CD4-positive, alpha-beta T cell treated with Interleukin-12 subunit alpha and Interleukin-12 subunit beta, for 1 hour (primary cell): Measurements from ENCODE around the gene MRPS15.
"Not testable (repeated sequence)": the region's sequence is repeated elsewhere in the genome, so short reads cannot be mapped to it uniquely, and the experiment has no call there.

Source experiments
- DNase-seq: peaks from one replicate; pipeline ENCODE4 v3.0.0-alpha.2; 2020

The MRPS15 gene

GRCh38 chr1:36463803-36464604, at the start of gene MRPS15:
TSS of gene MRPS15 (minus strand) at chr1:36464384. CDS start at chr1:36464275, 109 bp downstream.
- peak; percentile 95 for DNase-seq

GRCh38 chr1:36512842-36513241, 48.7 kb upstream of the MRPS15 start:
- DNase-seq = no peak

- DNase-seq = no peak
Observed at GRCh38 chr1:36511804-36512798, 47.9 kb upstream of the MRPS15 start.

- not testable (repeated sequence) for DNase-seq
Observed at GRCh38 chr1:36511220-36511619, 47.0 kb upstream of the MRPS15 start.

GRCh38 chr1:36510418-36510817, 46.2 kb upstream of the MRPS15 start:
- DNase-seq = no peak

GRCh38 chr1:36508257-36508656, 44.1 kb upstream of the MRPS15 start:
- DNase-seq = no peak

GRCh38 chr1:36506276-36506920, 42.2 kb upstream of the MRPS15 start:
- DNase-seq = no peak

- no peak for DNase-seq
Observed at GRCh38 chr1:36503733-36504132, 39.5 kb upstream of the MRPS15 start.

- no peak for DNase-seq
Observed at GRCh38 chr1:36503159-36503558, 39.0 kb upstream of the MRPS15 start.

- no peak for DNase-seq
Observed at GRCh38 chr1:36502616-36503015, 38.4 kb upstream of the MRPS15 start.

GRCh38 chr1:36501911-36502310, 37.7 kb upstream of the MRPS15 start:
- DNase-seq = not testable (repeated sequence)

GRCh38 chr1:36497207-36497606, 33.0 kb upstream of the MRPS15 start:
- DNase-seq = no peak

GRCh38 chr1:36494971-36495370, 30.8 kb upstream of the MRPS15 start:
- no peak for DNase-seq

- no peak for DNase-seq
Observed at GRCh38 chr1:36493524-36493923, 29.3 kb upstream of the MRPS15 start.

GRCh38 chr1:36492491-36492890, 28.3 kb upstream of the MRPS15 start:
- no peak for DNase-seq

- not testable (repeated sequence) for DNase-seq
Observed at GRCh38 chr1:36489258-36490051, 25.3 kb upstream of the MRPS15 start.

GRCh38 chr1:36487906-36488305, 23.7 kb upstream of the MRPS15 start:
- no peak for DNase-seq

GRCh38 chr1:36487336-36487725, 23.1 kb upstream of the MRPS15 start:
- not testable (repeated sequence) for DNase-seq

- peak; percentile 11 for DNase-seq
Observed at GRCh38 chr1:36486439-36487335, 22.5 kb upstream of the MRPS15 start.

- no peak for DNase-seq
Observed at GRCh38 chr1:36486093-36486438, 21.9 kb upstream of the MRPS15 start.

- DNase-seq = no peak
Observed at GRCh38 chr1:36484099-36484498, 19.9 kb upstream of the MRPS15 start.
